Progenitor cell of endocrine pancreas (in vitro differentiated cells): ENCODE measurements around the gene ITGB2. TPM values are rescaled to one million over a fixed set of nuclear protein-coding genes. Genes with fewer than 3 reads are reported as not detected.

Experiments
- DNase-seq: peaks from one replicate; pipeline ENCODE4 v3.0.0; 2021; ENCODE audit warnings: low spot score; ENCODE audit not compliant: unreplicated experiment
- H3K27ac Mint-ChIP-seq: 2 replicates; pipeline ENCODE4 v1.8.0; 2021; ENCODE audit warnings: mild to moderate bottlenecking, moderate library complexity, mixed read lengths
- H3K27me3 Mint-ChIP-seq: 2 replicates; pipeline ENCODE4 v1.8.0; 2021; ENCODE audit warnings: mixed read lengths
- H3K36me3 Mint-ChIP-seq: 2 replicates; pipeline ENCODE4 v1.8.0; 2022; ENCODE audit warnings: mixed read lengths; ENCODE audit not compliant: insufficient read depth
- H3K4me1 Mint-ChIP-seq: 2 replicates; pipeline ENCODE4 v1.8.0; 2021; ENCODE audit warnings: low read depth, mixed read lengths
- H3K4me3 Mint-ChIP-seq: 2 replicates; pipeline ENCODE4 v1.8.0; 2021; ENCODE audit warnings: low read depth, mild to moderate bottlenecking, moderate library complexity, mixed read lengths
- H3K9me3 Mint-ChIP-seq: 2 replicates; pipeline ENCODE4 v1.8.0; 2021; ENCODE audit warnings: low read depth, mixed read lengths
- CTCF ChIP-seq: fragments of 200-600 bp; sonication (generic); IDR thresholded peaks from one replicate; pipeline ENCODE4 v1.5.0; 2021; ENCODE audit warnings: antibody characterized with exemption, mild to moderate bottlenecking; ENCODE audit not compliant: unreplicated experiment
- total RNA-seq: library from RNA; stranded (reverse); gene quantifications from 2 replicates; pipeline ENCODE4 v1.2.1, GENCODE V29; 2021

ITGB2 gene
- total RNA-seq, 1 donor from 2014 or later, result 0.41 TPM

GRCh38 chr21:44867999-44868700 is 52.5 kb downstream of the ITGB2 start:
- Mint-ChIP-seq H3K9me3 (no peaks in the 10 kb centered on the region), H3K27ac (peak overlapping the region; percentile 91), H3K27me3 (no peaks in the 10 kb centered on the region), H3K4me1 (peaks cover 67% of the 10 kb centered on the region), H3K4me3 (no peak overlapping the region), H3K36me3 (peaks cover 3% of the 10 kb centered on the region)
- no peak for TF ChIP-seq CTCF
- no peak for DNase-seq

DNA sequence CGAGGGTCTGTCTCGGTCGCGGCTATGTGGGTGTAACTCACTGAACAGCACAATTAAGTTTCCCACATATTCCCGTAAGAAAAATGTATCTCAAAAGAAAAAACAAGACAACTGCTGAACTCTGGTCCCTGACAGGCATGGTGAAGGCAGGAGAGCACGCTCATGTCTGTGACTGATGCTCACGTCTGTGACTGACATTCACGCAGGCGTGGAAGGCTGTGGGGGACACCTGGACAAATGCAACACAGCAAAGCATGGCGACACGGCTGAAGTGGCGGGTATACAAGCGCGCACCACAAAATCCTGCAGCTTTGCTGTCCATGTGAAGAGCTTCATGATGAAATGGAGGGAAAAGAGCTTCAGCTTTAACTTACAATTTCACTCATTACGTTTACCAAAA is 53.2 kb downstream of the ITGB2 start:
- H3K27ac Mint-ChIP-seq, result peak overlapping the region; percentile 91
- H3K36me3 Mint-ChIP-seq, result peaks cover 4% of the 10 kb centered on the region
- H3K4me3 Mint-ChIP-seq, result peak overlapping the region; percentile 6
- peaks cover 64% of the 10 kb centered on the region for H3K4me1 Mint-ChIP-seq
- TF ChIP-seq CTCF, result no peak
- DNase-seq, result no peak
- H3K9me3 Mint-ChIP-seq, result no peaks in the 10 kb centered on the region
- H3K27me3 Mint-ChIP-seq, result no peaks in the 10 kb centered on the region

DNA sequence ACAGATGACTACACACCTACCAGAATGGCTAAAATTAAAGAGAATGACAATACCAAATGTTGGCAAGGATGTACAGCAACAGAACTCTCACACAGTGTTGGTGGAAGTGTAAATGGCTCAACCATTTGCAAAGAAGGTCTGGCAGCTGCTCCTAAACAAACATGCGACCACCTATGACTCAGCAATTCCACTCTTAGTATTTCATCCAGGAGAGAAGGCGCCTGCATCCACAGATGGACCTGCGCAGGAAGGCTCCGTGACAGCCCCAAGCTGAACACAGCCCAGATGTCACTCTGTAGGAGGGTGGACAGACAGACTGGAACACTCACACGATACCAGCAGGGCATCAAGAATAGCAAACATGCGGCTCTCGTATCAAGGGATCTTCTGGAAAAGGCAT is 53.9 kb downstream of the ITGB2 start:
- Mint-ChIP-seq H3K4me3 (peak overlapping the region; percentile 48), H3K27me3 (no peaks in the 10 kb centered on the region), H3K36me3 (peaks cover 4% of the 10 kb centered on the region), H3K4me1 (peaks cover 58% of the 10 kb centered on the region), H3K9me3 (no peaks in the 10 kb centered on the region), H3K27ac (peak overlapping the region; percentile 91)
- TF ChIP-seq CTCF, result no peak
- no peak for DNase-seq

- peaks cover 7% of the 10 kb centered on the region for H3K36me3 Mint-ChIP-seq
- no peak for TF ChIP-seq CTCF
These were observed 55.0 kb downstream of the ITGB2 start for GRCh38 chr21:44865561-44866280.

GRCh38 chr21:44862869-44863685 is 57.6 kb downstream of the ITGB2 start:
- H3K9me3 Mint-ChIP-seq, result no peaks in the 10 kb centered on the region

More at GRCh38 chr21:44865561-44866280, 55.0 kb downstream of the ITGB2 start:
- no peak for DNase-seq
- no peak overlapping the region for H3K4me3 Mint-ChIP-seq
- peak overlapping the region; percentile 81 for H3K27ac Mint-ChIP-seq
- no peaks in the 10 kb centered on the region for H3K9me3 Mint-ChIP-seq
- no peaks in the 10 kb centered on the region for H3K27me3 Mint-ChIP-seq
- H3K4me1 Mint-ChIP-seq, result peaks cover 50% of the 10 kb centered on the region

More at GRCh38 chr21:44862869-44863685, 57.6 kb downstream of the ITGB2 start:
- Mint-ChIP-seq H3K4me3 (no peak overlapping the region), H3K36me3 (peaks cover 10% of the 10 kb centered on the region), H3K27me3 (no peaks in the 10 kb centered on the region), H3K4me1 (peaks cover 30% of the 10 kb centered on the region), H3K27ac (peak overlapping the region; percentile 29)
- no peak for TF ChIP-seq CTCF
- no peak for DNase-seq
